GM06990 (cell line): ENCODE results near the gene LIG1.
"Not testable (repeated sequence)": the region's sequence is repeated elsewhere in the genome, so short reads cannot be mapped to it uniquely, and the experiment has no call there.

Source experiments
- DNase-seq: peaks from one replicate; pipeline ENCODE4 v3.0.0-alpha.2; 2011; ENCODE audit not compliant: insufficient read length; ENCODE audit errors: extremely low read depth
- H3K27me3 ChIP-seq: replicated peaks from 2 replicates; pipeline ENCODE4 v1.6.0; 2011; ENCODE audit warnings: low read length; ENCODE audit not compliant: control insufficient read depth, insufficient read depth
- H3K36me3 ChIP-seq: 2 replicates; pipeline ENCODE4 v1.5.1; 2011; ENCODE audit warnings: low read length; ENCODE audit not compliant: control insufficient read depth, insufficient read depth
- H3K4me3 ChIP-seq: replicated peaks from 2 replicates; pipeline ENCODE4 v1.5.1; 2011; ENCODE audit warnings: low read depth, mild to moderate bottlenecking, control low read depth, low read length
- CTCF ChIP-seq: IDR thresholded peaks from 2 replicates; pipeline ENCODE4 v1.5.1; 2011; ENCODE audit warnings: low read length, control low read depth, mild to moderate bottlenecking, inconsistent platforms; ENCODE audit not compliant: insufficient read depth, poor library complexity, severe bottlenecking

LIG1 gene

DNA sequence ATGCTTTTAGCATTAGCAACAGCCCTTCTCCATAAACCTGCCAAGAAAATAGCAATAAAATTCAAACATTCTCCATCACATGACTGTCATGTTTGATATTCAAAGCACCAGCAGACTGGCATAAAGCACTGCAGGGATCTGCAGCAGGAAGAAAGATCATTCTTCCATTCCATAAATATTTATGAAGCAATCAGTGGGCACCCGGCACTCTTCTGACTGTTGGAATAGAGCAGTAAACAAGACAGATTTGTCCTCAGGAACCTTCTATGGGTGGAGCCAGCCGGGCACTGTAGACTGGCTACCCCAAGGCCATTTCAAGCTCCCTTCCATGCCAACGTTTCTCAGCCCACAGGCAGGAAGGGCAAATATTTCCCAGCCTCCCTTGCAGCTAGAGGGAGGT is 85.1 kb downstream of the LIG1 start:
- TF ChIP-seq CTCF, result no peak
- Histone ChIP-seq H3K27me3 (no peaks in the 10 kb centered on the region), H3K4me3 (no peak overlapping the region), H3K36me3 (no peaks in the 10 kb centered on the region)
- no peak for DNase-seq

- H3K27me3 ChIP-seq, result no peaks in the 10 kb centered on the region
- DNase-seq, result no peak
- H3K4me3 ChIP-seq, result no peak overlapping the region
- no peaks in the 10 kb centered on the region for H3K36me3 ChIP-seq
- no peak for TF ChIP-seq CTCF
These were observed 89.0 kb downstream of the LIG1 start for GRCh38 chr19:48081106-48081505.

- H3K36me3 ChIP-seq, H3K4me3 ChIP-seq, DNase-seq, H3K27me3 ChIP-seq: not testable (repeated sequence)
These were observed 99.9 kb downstream of the LIG1 start for GRCh38 chr19:48070177-48070769.

DNA sequence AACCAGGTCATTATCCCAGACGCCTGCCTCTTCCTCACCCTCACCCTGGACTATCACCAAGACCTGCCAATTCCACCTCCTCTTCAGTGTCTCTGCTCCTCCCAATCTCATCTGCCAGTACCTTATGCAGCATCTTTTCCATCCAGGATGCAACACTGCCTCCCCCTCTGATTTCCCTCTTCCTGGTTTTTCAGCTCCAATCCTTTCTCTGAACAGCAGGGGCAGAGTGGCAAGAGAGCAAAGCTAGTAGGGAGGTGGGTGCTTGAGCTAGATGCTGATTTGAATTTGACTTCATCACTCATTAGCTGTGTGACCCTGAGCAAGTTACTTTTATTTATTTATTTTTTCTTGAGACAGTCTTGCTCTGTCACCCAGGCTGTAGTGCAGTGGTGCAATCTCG is 100.7 kb downstream of the LIG1 start:
- Histone ChIP-seq H3K4me3 (no peak overlapping the region), H3K27me3 (no peaks in the 10 kb centered on the region), H3K36me3 (no peaks in the 10 kb centered on the region)
- TF ChIP-seq CTCF, result no peak
- no peak for DNase-seq
